Germinal center (tissue), 1 donor: Measurements from ENCODE around the gene MLLT3.
"Not testable (repeated sequence)": the region's sequence is repeated elsewhere in the genome, so short reads cannot be mapped to it uniquely, and the experiment has no call there.

Experiments used
- DNase-seq: peaks from one replicate; pipeline ENCODE4 v3.0.0; 2012; ENCODE audit warnings: mixed read lengths, low spot score

The MLLT3 gene

DNA sequence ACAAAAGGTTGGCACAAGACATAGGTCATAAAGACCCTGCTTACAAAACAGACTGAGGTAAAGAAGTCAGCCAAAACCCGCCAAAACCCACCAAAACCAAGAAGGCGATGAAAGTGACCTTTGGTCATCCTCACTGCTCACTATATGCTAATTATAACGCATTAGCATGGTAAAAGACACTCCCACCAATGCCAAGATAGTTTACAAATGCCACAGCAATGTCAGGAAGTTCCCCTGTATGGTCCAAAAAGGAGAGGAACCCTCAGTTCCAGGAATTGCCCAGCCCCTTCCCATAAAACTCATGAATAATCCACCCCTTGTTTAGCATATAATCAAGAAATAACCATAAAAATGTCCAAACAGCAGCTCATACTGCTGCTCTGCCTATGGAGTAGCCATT, 27.7 kb downstream of the MLLT3 start:
- no peak for DNase-seq

DNA sequence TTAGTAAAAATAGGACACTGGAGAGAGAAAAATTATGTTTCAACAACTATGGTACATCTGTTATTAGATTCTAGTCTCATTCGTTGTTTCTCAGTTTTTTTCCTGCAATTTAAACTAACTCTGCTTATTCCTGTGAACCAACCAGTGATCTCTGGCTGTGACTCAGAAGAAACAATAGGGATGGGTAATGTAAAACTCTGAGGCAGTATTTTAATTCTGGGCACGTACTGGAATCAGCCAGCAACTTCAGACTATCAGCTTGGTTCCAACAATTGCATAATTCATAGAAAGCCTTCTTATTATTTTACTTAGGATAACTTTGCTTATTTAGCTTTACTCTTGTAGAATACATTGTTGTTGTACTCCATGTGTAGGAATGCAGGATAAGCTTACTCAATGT, 28.8 kb downstream of the MLLT3 start:
- no peak for DNase-seq

DNA sequence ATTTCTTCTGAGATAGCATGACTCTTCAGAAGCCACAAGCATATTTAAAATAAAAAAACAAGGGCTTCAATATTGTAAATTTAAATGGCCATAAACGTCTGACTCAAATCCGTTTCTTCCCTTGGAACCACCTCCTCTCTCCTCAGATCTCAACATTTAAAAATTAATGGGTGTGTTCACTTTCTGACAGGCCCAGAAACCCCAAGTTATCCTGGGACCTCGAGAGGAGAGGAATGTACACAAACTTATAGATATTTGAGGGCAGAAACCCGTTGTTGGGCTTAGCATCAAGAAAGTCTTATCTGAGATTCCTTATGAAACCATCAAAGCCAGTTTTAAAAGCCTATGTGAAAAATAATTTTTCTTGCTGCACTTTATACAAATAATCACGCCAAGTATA, 29.2 kb downstream of the MLLT3 start:
- DNase-seq: no peak

DNA sequence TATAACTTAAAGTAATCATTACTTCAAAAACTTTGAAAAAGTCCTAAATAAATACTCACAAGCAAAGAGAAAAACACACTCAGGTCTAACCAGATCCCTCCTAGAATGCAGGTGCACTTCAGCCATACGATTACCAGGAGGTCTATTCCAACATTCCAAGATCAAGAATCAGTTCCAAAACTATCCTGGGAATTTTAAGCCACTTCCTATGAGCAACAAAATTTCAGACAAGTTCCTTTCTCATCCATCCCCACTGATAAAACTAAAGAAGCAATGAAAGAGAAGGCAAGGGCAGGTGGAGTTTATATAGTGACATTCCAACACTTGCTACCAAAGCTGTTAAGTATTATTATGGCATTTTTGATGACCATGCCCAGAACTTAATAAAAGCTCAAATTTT, 29.6 kb downstream of the MLLT3 start:
- DNase-seq: no peak

DNA sequence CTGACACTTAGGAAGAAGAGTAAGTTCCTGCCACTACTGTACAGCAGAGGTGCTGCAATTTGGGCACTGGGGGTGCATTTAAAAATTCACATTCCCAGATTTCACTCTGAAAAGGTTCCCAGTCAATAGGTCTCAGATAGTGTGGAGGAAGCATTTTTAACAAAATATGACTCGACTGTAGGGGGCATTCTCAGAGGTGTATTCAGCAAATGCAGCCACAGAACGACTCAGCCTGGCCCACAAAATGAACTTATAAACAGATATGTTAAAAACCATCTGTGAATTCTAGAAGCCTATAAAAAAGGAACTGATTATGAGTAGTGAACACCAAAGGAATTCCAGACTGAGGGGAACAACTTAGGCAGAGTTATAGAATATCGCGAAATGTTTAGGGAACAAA, 31.1 kb downstream of the MLLT3 start:
- no peak for DNase-seq

DNA sequence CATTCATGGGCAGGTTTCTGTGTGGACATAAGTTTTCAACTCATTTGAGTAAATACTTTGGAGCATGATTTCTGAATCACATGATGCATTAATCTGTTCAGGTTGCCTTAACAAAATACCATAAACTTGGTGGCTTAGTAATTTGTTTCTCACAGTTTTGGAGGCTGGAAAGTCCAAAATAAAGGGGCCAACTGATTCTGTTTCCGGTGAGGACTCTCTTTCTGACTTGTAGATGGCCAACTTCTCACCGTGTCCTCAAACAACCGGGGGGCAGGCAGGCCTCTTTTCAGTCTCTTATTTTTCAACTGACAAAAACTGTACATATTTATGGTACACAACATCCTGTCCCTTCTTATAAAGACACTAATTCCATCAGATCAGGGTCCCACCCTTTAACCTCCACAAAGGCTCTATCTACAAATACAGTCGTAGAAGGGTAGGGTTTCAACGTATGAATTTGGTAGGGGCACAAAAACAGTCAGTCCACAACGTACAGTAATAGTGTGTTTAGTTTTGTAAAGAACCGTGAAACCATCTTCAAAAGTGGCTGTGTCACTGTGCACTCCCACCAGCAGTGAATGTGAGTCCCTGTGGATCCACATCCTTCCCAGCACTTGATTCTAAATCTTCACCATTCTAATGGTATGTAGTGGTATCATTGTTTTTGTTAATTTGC, 37.2 kb downstream of the MLLT3 start:
- no peak for DNase-seq

DNA sequence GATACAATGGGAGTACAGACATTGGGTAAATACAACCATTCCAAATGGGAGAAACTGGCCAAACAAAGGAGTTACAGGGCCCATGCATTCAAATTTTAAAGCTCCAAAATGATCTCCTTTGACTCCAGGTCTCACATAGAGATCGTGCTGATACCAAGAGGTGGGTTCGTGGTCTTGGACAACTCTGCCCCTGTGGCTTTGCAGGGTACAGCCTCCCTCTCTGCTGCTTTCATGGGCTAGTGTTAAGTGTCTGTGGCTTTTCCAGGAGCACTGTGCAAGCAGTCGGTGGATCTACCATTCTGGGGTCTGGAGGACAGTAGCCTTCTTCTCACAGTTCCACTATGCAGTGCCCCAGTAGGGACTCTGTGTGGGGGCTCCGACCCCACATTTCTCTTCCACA, 39.2 kb downstream of the MLLT3 start:
- DNase-seq: not testable (repeated sequence)

DNA sequence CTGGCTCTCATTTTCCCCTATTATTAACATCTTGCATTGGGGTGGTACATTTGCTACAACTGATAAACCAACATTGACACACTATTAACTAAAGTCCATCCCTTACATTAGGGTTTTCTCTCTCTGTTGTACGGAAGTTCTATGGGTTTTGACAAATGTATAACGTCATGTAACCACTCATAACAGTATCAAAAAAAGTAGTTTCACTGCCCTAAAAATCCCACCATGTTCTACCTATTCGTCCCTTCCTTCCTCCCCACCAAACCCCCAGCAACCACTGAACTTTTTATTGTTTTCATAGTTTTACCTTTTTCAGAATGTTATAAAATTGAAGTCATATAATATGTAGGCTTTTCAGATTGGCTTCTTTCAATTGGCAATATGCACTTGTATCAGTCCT, 40.1 kb downstream of the MLLT3 start:
- no peak for DNase-seq

DNA sequence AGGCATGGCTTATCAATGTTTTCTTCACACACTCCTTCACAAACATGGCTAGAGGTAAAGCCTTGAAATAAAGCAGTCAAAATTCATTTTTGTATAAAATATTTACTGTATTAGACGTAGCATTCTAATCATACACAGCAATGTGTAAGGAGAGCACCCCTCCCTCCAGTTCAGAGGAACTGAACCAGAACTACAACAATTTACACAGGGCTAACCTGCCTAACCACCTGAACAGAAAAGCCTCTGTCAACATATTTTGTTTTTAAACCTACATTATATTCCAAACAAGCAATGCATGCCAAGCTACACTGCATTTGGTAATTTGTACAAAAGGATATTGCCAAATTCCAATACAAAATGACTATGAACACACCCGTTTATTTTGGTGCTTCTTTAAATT, 41.6 kb downstream of the MLLT3 start:
- no peak for DNase-seq

DNA sequence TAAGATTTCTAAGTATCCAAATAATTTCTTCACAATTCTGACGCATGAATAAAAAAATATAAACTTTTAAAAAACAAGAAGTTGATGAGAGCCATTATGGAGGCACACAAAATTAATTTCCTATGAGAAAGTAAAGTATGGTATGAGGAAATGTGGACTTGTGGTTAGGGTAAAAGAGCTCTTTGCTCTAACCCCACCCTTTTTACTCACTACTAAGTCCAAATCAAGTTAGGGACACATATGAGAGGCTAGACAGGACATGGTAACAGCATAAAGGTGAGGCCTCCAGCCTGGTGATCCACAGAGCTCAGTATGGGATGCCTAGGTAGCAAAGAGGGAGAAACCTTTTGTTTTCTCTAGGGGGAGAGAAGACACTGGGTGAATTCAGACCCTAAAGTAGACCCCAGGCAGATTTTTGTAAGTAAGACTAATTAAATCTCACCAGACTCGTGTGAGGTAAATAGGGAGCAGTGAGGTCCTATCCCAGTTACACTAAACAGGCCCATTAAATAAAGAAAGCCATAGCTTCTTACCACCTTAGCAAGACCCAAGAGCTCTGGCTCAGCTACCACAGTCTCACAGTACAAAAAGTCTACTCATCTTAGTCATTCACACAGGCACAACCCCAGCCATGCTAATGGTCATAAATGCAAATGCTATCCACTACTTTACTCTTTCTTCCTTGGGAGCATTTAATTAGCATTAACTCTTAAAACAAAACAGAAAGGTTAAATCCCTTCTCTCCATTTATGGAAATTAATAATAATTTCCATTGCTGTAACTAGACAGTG, 42.6 kb downstream of the MLLT3 start:
- no peak for DNase-seq

DNA sequence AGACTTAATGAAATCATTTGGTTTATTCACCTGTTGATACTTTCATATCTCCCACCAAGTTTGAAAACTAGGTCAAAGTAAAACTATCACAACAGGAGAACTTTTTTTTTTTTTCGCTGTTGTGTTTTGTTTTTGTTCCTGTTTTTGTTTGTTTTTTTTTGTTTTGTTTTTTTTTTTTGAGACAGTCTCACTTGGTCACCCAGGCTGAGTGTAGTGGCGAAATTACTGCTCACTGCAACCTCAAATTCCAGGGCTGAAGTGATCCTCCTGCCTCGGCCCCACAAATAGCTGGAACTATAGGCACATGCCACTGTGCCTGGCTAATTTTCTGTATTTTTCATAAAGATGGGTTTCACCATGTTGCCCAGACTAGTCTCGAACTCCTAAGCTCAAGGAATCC, 49.3 kb downstream of the MLLT3 start:
- DNase-seq: no peak

DNA sequence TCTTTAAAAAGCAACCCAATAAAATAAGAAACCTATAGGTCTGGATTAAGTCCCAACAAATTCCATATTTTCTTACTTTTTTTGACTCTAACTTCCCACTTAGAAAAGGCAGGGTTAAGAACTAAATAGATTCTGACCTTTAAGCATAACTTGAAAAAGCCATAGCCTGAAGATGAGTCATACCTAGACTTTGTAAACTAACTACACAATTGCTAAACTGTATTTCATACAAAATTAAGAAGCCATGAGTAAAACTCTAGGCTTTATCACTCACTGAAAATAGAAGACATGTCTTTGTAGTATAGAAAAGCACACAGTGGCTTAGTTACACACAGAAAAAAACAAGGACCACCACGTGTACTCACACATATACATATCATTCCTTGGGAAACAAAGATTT, 51.5 kb downstream of the MLLT3 start:
- no peak for DNase-seq

DNA sequence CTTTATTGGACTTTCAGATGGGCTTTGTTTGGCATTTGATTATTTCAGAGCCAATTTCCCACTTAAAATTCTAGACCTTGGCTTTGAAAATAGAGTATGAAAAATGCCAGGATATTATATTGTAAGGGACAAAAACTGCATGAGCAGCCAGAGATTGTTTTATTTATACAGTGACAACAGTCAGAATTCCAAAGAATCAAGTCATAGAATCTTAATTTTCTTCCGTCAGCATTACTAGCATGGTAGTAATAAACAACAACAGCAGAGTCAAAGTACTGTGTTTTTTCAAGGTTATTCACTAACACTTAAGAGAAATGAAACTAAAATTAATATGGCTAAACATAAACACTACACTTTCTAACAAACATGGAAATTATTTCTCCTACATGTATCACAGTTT, 52.2 kb downstream of the MLLT3 start:
- DNase-seq: no peak

DNA sequence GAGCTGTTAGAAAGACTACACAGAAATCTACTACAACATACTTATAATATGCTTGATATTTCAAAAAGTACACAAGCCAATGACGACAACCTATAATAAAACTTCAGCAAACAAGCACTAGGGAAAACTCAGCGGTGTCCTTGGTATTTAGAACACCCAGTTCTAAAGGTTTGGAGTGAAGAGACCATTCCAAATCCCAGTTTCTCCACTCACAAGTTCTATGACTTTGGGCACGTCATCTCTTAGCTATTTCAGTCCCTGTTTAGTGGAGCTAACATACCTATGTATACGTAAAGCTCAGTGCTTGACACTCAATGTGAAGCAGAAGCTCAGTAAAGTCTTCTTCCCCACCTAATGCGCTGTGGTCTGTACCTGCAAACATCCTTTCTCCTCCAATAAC, 52.8 kb downstream of the MLLT3 start:
- DNase-seq: no peak

DNA sequence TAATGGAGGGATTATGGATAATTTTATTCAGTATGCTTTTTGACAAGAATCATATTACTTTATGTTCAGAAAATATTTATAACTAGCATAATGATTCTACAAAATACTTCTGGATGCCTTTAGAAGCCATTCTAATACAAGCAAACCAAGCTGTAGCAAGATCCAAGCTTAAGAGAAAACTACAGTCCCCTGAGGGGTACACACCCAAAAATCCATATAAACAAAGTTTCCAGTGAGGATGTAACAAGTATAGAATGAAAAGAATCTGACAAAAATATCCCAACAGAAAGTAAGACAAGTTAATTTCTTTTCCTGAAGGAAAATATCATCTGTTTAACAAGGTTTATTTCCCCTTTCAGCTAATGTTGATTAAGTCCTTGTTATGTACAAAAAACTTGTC, 53.9 kb downstream of the MLLT3 start:
- no peak for DNase-seq

DNA sequence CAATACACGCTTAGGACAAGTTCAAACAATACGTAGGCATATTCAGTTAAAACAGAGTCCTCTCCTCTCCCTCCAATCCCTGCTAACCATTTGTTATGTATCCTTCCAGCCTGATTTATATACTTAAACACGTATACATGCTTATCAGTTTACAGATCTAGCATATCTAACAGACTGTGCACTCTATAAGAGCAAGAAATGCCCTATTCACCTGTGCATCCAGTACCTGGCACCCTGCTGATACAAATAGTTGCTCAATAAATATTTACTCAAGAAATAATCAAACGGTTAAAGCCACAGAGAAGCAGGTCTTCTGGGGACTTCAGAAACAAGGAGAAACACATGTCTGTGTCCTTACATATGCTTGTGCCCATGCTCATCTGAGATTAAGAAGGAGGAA, 55.9 kb downstream of the MLLT3 start:
- no peak for DNase-seq

DNA sequence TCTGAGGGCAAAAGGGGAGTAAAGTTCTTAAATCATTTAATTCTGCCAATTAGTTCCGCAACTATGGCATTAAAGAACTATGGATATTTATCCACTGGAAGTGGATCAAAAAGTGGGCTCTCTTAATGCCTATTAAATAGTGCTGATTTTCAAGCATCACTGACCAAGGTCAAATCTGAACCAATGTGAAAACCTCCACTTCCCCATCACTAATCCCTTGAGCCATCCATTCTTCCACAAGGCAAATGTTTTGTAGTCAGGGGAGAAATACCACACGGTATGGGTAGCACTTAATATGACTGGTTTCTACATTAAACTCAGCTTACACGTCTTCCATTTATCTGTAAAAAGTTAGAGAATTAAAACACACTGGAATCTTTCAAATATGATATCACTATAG, 57.6 kb downstream of the MLLT3 start:
- no peak for DNase-seq

DNA sequence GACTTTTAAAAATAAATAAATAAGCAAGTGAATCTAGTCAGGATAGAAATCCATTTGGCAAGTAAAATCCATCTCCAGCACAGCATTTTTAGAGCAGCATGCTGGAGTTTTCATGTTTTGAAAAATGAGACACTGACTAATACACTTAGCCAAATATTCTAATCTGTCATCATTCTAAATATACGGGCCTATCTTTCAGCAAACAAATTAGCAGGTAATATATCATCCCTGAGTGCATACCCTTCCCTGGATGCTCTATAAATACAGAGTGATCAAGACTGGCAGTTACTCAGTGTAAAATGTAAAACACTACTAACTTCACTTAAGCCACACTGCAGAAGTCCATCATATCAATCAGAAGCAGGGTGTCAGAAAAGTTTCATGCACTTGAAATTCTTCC, 58.4 kb downstream of the MLLT3 start:
- no peak for DNase-seq

DNA sequence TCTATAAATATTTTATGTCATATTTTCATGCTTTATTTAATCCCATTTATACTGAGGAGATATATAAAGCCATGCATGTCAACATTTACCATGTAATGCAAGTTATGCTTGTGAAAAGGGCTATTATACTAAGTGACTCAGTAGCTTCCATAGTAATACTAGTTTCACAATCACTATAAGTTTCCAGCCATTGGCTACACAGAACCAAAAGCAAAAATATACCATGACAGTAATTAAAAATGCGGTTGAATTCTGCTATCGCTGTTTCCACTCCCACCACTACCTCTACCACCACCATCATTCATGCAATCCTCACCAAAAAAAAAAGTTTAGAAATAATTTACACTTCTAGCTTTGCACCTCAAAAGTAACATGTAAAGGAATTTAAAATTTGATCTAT, 60.2 kb downstream of the MLLT3 start:
- DNase-seq: no peak

DNA sequence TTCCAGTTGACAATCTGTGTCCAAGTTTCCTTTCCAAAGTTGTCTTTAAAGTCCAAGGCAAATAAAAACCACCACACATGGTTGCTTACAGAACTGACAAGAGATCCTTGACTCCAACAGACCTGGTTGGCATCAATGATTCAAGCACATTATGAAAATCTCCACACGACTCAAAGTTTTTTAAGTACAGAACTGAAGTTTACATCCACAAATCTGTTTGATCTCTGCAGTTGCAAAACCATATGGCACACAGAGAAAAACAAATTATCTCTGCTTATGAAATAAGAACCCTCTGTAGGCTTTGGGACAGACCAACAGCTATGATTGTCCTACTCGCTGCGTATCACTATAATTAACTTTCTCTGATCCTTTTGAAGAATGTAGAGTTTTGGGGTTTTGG, 60.8 kb downstream of the MLLT3 start:
- no peak for DNase-seq

DNA sequence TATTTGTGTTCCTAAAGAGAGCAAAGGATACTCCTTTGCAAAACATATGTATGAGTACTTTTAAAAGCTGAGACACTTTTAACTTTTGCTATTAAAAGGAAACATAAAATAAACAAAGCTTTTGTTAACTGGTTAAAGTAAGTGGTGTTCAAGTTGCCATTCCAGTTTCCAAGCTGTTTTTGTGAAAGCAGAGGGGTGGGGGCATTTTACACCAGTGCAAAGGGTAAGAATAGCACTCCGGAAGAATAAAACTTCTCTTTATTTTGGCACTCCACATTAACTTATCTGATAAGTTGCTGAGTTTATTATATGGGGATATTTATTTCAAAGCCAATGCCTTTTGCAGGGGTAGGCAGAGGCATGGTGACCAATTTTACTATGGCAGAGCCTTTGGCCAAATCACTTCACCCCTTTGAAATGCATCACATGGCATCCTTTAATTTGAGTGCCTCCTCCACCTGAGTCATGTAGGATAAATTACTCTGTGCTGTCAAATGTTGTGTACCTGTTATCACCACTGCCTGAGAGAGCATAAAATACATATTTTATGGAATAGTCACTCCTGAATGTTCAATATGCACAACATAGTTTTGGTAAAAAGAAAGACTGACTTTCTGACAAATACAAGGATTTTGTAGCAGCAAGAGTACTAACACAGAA, 62.9 kb downstream of the MLLT3 start:
- no peak for DNase-seq

DNA sequence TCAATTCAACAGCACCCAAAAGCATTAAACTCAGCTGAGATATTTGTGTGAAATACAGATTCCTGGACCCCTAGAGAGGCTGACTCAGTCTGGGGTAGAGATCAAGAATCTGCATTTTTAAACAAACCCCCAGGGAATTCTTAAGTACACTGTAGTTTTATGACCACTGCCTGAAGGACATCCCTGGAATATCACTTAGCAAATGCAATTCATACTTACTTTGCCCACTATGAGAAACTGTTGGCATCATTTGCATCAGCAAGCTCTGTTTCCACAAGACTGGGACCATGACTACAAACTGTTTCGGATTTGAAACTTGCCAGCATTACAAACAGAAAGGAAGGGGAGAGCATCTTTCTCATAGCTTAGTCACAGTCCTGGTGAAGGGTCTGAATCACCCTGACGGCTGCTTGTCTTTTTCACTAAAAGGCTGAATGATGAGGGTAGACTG, 63.7 kb downstream of the MLLT3 start:
- DNase-seq: no peak

DNA sequence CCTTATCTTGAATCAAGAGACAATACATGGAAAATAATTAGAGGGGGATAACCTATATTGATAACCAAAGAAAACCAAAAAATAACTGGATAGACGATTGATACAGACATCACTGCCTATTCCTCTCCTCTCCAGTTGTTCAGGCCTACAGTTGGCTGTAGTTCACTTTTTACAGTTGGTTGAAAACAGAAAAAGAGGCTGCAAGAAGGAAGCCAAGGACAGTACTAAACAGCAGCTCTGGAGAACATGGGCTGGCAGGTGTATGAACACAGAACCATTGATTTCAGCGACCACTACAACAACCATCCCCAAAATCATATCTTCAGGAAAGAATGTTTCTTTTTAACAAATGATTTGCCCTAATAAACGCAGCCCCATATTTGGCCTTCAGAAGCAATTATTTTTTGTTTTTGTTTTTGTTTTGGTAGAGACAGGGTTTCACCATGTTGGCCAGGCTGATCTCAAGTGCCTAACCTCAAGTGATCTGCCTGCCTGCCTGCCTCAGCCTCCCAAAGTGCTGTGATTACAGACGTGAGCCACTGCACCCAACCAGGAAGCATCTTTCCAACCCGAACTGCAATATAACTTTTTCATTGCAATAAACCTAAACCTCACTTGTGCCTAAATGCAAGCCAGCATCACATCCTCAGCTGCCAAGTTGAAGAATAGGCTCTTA, 64.3 kb downstream of the MLLT3 start:
- DNase-seq: no peak
